ENCODE results near the gene KRTAP5-11.
"Not testable (repeated sequence)": the region's sequence is repeated elsewhere in the genome, so short reads cannot be mapped to it uniquely, and the experiment has no call there.

DNA sequence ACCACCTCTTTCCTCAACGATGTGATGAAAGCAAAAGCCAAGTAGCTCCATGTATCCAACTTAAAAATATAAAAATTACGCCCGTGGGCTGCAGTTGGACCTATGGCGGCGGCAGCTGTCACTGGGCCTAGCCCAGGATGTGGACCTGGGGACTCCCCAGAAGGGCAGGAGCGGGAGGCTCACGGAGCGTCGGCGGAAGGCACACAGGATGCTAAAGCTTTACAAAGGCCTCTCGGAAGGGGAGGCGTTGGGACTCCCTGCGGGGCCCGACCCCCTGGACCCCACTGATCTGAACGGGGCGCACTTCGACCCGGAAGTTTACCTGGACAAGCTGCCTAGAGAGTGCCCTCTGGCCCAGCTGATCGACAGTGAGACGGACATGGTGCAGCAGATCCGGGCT is 46.3 kb upstream of the KRTAP5-11 start:
- TF ChIP-seq, protein P1, sequence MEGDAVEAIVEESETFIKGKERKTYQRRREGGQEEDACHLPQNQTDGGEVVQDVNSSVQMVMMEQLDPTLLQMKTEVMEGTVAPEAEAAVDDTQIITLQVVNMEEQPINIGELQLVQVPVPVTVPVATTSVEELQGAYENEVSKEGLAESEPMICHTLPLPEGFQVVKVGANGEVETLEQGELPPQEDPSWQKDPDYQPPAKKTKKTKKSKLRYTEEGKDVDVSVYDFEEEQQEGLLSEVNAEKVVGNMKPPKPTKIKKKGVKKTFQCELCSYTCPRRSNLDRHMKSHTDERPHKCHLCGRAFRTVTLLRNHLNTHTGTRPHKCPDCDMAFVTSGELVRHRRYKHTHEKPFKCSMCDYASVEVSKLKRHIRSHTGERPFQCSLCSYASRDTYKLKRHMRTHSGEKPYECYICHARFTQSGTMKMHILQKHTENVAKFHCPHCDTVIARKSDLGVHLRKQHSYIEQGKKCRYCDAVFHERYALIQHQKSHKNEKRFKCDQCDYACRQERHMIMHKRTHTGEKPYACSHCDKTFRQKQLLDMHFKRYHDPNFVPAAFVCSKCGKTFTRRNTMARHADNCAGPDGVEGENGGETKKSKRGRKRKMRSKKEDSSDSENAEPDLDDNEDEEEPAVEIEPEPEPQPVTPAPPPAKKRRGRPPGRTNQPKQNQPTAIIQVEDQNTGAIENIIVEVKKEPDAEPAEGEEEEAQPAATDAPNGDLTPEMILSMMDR (optimal IDR thresholded peaks at IDR 0.05 in 1 of 3, IDR thresholded peaks at IDR 0.05 in 1 of 3, conservative IDR thresholded peaks at IDR 0.05 in 1 of 3; ENCODE audit: extremely low read depth in 1 of 3, insufficient read depth in 2 of 3, low read length in 3 of 3): not testable (repeated sequence)
- TF ChIP-seq EZH2 (IDR thresholded peaks at IDR 0.05; ENCODE audit: low read length): not testable (repeated sequence)
